ENCODE data around the gene GABPB2.

DNA sequence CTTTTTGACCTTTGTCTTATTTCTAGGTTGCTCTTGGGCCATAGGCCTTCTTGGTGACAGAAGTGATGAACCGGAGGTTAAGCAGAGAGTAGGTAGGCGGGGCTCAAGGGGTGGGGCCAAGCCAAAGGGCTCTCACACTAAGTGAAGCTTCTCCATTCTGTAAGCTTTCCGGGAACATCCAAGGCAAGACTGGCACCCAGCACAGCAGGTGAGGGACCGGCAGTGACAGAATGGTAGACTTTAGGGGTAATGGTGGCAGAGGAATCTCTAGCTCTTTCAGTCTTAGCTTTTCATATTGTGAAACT lies 85.9 kb downstream of the GABPB2 start, which contains the start of gene TNFAIP8L2:
- TF ChIP-seq, protein P1, sequence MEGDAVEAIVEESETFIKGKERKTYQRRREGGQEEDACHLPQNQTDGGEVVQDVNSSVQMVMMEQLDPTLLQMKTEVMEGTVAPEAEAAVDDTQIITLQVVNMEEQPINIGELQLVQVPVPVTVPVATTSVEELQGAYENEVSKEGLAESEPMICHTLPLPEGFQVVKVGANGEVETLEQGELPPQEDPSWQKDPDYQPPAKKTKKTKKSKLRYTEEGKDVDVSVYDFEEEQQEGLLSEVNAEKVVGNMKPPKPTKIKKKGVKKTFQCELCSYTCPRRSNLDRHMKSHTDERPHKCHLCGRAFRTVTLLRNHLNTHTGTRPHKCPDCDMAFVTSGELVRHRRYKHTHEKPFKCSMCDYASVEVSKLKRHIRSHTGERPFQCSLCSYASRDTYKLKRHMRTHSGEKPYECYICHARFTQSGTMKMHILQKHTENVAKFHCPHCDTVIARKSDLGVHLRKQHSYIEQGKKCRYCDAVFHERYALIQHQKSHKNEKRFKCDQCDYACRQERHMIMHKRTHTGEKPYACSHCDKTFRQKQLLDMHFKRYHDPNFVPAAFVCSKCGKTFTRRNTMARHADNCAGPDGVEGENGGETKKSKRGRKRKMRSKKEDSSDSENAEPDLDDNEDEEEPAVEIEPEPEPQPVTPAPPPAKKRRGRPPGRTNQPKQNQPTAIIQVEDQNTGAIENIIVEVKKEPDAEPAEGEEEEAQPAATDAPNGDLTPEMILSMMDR (IDR thresholded peaks at IDR 0.05): no peak
- TF ChIP-seq EP300 (IDR thresholded peaks at IDR 0.05): no peak

All from gastroesophageal sphincter (tissue), 3 donors.